ENCODE results near the gene ATRN. TPM values are rescaled to one million over a fixed set of nuclear protein-coding genes. Genes with fewer than 3 reads are reported as not detected.
A peak's percentile ranks its signal among the peaks of the same experiment; 100 is the strongest.

Gene ATRN
- 14.7 and 18.3 TPM in 2 replicates for total RNA-seq (2014; rRNA removed; shearing (Covaris generic))
- polyA plus RNA-seq (2016; fragmentation: Nextera tagmentation; extraction: Ambion mirVana): 2.0 and 2.2 TPM in 2 replicates
- long read RNA-seq, partial matches to known transcripts: 1 of 4 reads
- long read RNA-seq, other reads (novel, unspliced or antisense): 3 of 4 reads

DNA sequence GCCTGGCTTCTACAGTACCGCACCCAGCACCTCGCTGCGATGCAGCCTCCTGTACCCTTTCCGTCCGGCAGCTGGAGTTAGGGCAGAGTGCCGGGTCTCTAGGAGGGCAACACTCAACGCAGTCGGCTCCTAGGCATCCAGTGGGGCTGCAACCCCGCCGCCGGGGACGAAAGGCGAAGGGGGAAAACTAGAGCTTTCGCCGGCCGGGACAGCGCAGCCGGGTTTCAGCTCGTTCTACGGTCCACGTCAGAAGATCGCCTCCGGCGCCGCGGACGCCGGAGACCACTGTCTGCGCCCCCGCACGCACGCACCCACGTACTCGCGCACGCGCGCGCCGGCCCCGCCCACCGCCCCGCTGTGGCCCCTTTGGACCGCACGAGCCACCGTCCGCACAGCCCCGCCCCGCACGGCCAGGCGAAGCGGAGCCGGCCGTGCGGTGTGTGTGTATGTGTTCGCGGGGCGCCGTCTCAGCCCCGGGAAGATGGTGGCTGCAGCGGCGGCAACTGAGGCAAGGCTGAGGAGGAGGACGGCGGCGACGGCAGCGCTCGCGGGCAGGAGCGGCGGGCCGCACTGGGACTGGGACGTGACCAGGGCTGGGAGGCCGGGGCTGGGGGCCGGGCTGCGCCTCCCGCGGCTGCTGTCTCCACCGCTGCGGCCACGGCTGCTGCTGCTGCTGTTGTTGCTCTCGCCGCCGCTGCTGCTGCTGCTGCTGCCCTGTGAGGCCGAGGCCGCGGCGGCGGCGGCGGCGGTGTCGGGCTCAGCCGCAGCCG lies at the start of gene ATRN:
ATRN (plus strand) TSS at position 392 of the 770 bp plus-strand sequence; CDS start at position 482, 90 bp downstream.
- H3K36me3 Mint-ChIP-seq (ENCODE audit: low read depth): no peaks in the 10 kb centered on the region
- DNase-seq (ENCODE audit: low spot score) (peak; percentile 87), ATAC-seq (peak; percentile 91)
- peaks cover 13% of the 10 kb centered on the region; the same call in 2 of the 3 replicates for H3K4me1 Mint-ChIP-seq
- H3K27ac Mint-ChIP-seq: no peak within 1 kb of the TSS
- Histone ChIP-seq H2AFZ (peak within 1 kb of the TSS; percentile 97), H3K4me3 (peak within 1 kb of the TSS; percentile 88), H3K4me1 (ENCODE audit: insufficient read depth) (0 out of 2 replicates have a peak, but pooled peaks cover 7% of the 10 kb centered on the region), H3F3A (replicated peaks; ENCODE audit: low read depth) (no peaks in the 10 kb centered on the region), H3K27ac (ENCODE audit: low read depth) (no peak within 1 kb of the TSS), H3K9me2 (ENCODE audit: insufficient read depth) (no peaks in the 10 kb centered on the region), H3K79me2 (replicated peaks; ENCODE audit: insufficient read depth) (peaks cover 8% of the 10 kb centered on the region; the same call in 1 of the 2 replicates), H3K36me3 (ENCODE audit: insufficient read depth) (no peaks in the 10 kb centered on the region), H3K27me3 (ENCODE audit: insufficient read depth) (peaks cover 60% of the 10 kb centered on the region), H4K20me1 (replicated peaks; ENCODE audit: insufficient read depth) (peaks cover 7% of the 10 kb centered on the region; the same call in 1 of the 2 replicates), H3K4me2 (peak within 1 kb of the TSS; percentile 86)
- no peaks in the 10 kb centered on the region for H3K9me3 Mint-ChIP-seq
- peaks cover 25% of the 10 kb centered on the region for H3K27me3 Mint-ChIP-seq (ENCODE audit: insufficient read depth, low read depth, poor library complexity)
- TF ChIP-seq JUNB (IDR thresholded peaks at IDR 0.05; ENCODE audit: unreplicated experiment) (no peak), ZNF114 (CRISPR knock-in tag; IDR thresholded peaks at IDR 0.05) (no peak), CREB1 (CRISPR knock-in tag; IDR thresholded peaks at IDR 0.05; ENCODE audit: low read depth) (peak; percentile 76), EZH2phosphoT487 (IDR thresholded peaks at IDR 0.05; ENCODE audit: unreplicated experiment) (no peak), POLR2AphosphoS5 (IDR thresholded peaks at IDR 0.05; ENCODE audit: low read depth) (peak; percentile 78)
- H3K4me3 Mint-ChIP-seq: peak within 1 kb of the TSS; percentile 92

DNA sequence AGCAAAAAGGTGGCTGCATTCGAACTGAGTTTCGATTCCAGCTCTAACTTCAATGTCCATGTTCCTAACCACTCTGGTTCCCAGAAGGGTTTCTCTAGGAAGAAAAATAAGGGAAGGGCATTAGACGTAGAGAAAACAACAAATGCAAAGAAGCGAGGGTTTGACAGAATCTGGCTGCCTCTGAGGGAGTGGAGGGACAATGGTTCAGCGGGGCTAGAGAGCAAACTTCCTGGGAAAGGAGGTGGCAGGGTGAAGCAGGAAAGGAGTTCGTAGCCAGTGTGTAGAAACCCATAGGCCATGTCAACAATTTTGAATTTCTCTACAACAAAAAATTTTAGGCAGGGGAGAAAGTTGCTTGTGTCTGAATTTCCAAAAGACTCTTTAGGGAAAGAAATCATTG lies 48.8 kb upstream of the ATRN start:
- no peaks in the 10 kb centered on the region for H4K20me1 ChIP-seq (replicated peaks; ENCODE audit: insufficient read depth)
- H3K4me1 ChIP-seq (ENCODE audit: insufficient read depth): no peaks in the 10 kb centered on the region
- peak overlapping the region; percentile 98 for H2AFZ ChIP-seq
- no peak overlapping the region for H3K4me3 ChIP-seq
- no peaks in the 10 kb centered on the region for H3F3A ChIP-seq (replicated peaks; ENCODE audit: low read depth)
- peaks cover 2% of the 10 kb centered on the region for H3K27me3 Mint-ChIP-seq (ENCODE audit: insufficient read depth, low read depth, poor library complexity)
- H3K36me3 Mint-ChIP-seq (ENCODE audit: low read depth): no peaks in the 10 kb centered on the region
- H3K4me3 Mint-ChIP-seq: no peak overlapping the region
- no peaks in the 10 kb centered on the region for H3K27me3 ChIP-seq (ENCODE audit: insufficient read depth)
- no peaks in the 10 kb centered on the region for H3K9me2 ChIP-seq (ENCODE audit: insufficient read depth)
- H3K27ac ChIP-seq (ENCODE audit: low read depth): peak overlapping the region; percentile 72; the same call in 1 of the 2 replicates
- DNase-seq (ENCODE audit: low spot score) (no peak), ATAC-seq (peak; percentile 54; the same call in 2 of the 3 replicates)
- no peaks in the 10 kb centered on the region for H3K79me2 ChIP-seq (replicated peaks; ENCODE audit: insufficient read depth)
- H3K36me3 ChIP-seq (ENCODE audit: insufficient read depth): no peaks in the 10 kb centered on the region
- 0 out of 2 replicates have a peak overlapping the region, but pooled peaks have one; percentile 43 for H3K4me2 ChIP-seq
- no peak overlapping the region for H3K27ac Mint-ChIP-seq
- peaks cover 14% of the 10 kb centered on the region for H3K4me1 Mint-ChIP-seq
- H3K9me3 Mint-ChIP-seq: no peaks in the 10 kb centered on the region; the same call in 2 of the 3 replicates
- TF ChIP-seq, protein P1, sequence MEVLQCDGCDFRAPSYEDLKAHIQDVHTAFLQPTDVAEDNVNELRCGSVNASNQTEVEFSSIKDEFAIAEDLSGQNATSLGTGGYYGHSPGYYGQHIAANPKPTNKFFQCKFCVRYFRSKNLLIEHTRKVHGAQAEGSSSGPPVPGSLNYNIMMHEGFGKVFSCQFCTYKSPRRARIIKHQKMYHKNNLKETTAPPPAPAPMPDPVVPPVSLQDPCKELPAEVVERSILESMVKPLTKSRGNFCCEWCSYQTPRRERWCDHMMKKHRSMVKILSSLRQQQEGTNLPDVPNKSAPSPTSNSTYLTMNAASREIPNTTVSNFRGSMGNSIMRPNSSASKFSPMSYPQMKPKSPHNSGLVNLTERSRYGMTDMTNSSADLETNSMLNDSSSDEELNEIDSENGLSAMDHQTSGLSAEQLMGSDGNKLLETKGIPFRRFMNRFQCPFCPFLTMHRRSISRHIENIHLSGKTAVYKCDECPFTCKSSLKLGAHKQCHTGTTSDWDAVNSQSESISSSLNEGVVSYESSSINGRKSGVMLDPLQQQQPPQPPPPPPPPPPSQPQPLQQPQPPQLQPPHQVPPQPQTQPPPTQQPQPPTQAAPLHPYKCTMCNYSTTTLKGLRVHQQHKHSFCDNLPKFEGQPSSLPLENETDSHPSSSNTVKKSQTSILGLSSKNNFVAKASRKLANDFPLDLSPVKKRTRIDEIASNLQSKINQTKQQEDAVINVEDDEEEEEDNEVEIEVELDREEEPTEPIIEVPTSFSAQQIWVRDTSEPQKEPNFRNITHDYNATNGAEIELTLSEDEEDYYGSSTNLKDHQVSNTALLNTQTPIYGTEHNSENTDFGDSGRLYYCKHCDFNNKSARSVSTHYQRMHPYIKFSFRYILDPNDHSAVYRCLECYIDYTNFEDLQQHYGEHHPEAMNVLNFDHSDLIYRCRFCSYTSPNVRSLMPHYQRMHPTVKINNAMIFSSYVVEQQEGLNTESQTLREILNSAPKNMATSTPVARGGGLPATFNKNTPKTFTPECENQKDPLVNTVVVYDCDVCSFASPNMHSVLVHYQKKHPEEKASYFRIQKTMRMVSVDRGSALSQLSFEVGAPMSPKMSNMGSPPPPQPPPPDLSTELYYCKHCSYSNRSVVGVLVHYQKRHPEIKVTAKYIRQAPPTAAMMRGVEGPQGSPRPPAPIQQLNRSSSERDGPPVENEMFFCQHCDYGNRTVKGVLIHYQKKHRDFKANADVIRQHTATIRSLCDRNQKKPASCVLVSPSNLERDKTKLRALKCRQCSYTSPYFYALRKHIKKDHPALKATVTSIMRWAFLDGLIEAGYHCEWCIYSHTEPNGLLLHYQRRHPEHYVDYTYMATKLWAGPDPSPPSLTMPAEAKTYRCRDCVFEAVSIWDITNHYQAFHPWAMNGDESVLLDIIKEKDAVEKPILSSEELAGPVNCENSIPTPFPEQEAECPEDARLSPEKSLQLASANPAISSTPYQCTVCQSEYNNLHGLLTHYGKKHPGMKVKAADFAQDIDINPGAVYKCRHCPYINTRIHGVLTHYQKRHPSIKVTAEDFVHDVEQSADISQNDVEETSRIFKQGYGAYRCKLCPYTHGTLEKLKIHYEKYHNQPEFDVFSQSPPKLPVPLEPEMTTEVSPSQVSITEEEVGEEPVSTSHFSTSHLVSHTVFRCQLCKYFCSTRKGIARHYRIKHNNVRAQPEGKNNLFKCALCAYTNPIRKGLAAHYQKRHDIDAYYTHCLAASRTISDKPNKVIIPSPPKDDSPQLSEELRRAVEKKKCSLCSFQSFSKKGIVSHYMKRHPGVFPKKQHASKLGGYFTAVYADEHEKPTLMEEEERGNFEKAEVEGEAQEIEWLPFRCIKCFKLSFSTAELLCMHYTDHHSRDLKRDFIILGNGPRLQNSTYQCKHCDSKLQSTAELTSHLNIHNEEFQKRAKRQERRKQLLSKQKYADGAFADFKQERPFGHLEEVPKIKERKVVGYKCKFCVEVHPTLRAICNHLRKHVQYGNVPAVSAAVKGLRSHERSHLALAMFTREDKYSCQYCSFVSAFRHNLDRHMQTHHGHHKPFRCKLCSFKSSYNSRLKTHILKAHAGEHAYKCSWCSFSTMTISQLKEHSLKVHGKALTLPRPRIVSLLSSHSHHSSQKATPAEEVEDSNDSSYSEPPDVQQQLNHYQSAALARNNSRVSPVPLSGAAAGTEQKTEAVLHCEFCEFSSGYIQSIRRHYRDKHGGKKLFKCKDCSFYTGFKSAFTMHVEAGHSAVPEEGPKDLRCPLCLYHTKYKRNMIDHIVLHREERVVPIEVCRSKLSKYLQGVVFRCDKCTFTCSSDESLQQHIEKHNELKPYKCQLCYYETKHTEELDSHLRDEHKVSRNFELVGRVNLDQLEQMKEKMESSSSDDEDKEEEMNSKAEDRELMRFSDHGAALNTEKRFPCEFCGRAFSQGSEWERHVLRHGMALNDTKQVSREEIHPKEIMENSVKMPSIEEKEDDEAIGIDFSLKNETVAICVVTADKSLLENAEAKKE (CRISPR knock-in tag; IDR thresholded peaks at IDR 0.05): no peak
- TF ChIP-seq, protein P2, sequence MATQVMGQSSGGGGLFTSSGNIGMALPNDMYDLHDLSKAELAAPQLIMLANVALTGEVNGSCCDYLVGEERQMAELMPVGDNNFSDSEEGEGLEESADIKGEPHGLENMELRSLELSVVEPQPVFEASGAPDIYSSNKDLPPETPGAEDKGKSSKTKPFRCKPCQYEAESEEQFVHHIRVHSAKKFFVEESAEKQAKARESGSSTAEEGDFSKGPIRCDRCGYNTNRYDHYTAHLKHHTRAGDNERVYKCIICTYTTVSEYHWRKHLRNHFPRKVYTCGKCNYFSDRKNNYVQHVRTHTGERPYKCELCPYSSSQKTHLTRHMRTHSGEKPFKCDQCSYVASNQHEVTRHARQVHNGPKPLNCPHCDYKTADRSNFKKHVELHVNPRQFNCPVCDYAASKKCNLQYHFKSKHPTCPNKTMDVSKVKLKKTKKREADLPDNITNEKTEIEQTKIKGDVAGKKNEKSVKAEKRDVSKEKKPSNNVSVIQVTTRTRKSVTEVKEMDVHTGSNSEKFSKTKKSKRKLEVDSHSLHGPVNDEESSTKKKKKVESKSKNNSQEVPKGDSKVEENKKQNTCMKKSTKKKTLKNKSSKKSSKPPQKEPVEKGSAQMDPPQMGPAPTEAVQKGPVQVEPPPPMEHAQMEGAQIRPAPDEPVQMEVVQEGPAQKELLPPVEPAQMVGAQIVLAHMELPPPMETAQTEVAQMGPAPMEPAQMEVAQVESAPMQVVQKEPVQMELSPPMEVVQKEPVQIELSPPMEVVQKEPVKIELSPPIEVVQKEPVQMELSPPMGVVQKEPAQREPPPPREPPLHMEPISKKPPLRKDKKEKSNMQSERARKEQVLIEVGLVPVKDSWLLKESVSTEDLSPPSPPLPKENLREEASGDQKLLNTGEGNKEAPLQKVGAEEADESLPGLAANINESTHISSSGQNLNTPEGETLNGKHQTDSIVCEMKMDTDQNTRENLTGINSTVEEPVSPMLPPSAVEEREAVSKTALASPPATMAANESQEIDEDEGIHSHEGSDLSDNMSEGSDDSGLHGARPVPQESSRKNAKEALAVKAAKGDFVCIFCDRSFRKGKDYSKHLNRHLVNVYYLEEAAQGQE (IDR thresholded peaks at IDR 0.05; ENCODE audit: unreplicated experiment): no peak
- TF ChIP-seq EZH2 (IDR thresholded peaks at IDR 0.05; ENCODE audit: low read depth, unreplicated experiment) (no peak), ZNF331 (CRISPR knock-in tag; IDR thresholded peaks at IDR 0.05; ENCODE audit: low read depth) (no peak), POLR2AphosphoS5 (IDR thresholded peaks at IDR 0.05; ENCODE audit: low read depth) (no peak), JUNB (IDR thresholded peaks at IDR 0.05; ENCODE audit: unreplicated experiment) (no peak), ZNF114 (CRISPR knock-in tag; IDR thresholded peaks at IDR 0.05) (no peak), EZH2phosphoT487 (IDR thresholded peaks at IDR 0.05; ENCODE audit: unreplicated experiment) (no peak), STAT1 (IDR thresholded peaks at IDR 0.05; ENCODE audit: unreplicated experiment) (no peak)
